ENCODE results near the gene EML6.

GRCh38 chr2:54735636-54736035, 12.2 kb downstream of the EML6 start:
- no peak for TF ChIP-seq POLR2A (IDR thresholded peaks at IDR 0.05)
- TF ChIP-seq, protein P1, sequence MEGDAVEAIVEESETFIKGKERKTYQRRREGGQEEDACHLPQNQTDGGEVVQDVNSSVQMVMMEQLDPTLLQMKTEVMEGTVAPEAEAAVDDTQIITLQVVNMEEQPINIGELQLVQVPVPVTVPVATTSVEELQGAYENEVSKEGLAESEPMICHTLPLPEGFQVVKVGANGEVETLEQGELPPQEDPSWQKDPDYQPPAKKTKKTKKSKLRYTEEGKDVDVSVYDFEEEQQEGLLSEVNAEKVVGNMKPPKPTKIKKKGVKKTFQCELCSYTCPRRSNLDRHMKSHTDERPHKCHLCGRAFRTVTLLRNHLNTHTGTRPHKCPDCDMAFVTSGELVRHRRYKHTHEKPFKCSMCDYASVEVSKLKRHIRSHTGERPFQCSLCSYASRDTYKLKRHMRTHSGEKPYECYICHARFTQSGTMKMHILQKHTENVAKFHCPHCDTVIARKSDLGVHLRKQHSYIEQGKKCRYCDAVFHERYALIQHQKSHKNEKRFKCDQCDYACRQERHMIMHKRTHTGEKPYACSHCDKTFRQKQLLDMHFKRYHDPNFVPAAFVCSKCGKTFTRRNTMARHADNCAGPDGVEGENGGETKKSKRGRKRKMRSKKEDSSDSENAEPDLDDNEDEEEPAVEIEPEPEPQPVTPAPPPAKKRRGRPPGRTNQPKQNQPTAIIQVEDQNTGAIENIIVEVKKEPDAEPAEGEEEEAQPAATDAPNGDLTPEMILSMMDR (IDR thresholded peaks at IDR 0.05) = no peak
